ENCODE results near the gene UCK1. TPM values are rescaled to one million over a fixed set of nuclear protein-coding genes. Genes with fewer than 3 reads are reported as not detected.

Gene UCK1
- total RNA-seq, 1 donor from 2014 or later: 19.8 TPM

- DNase-seq (ENCODE audit: low read depth): no peak
- Histone ChIP-seq H3K4me3 (ENCODE audit: low read depth, low read length) (no peak overlapping the region), H3K36me3 (ENCODE audit: control insufficient read depth, insufficient read depth, low read length) (peaks cover 8% of the 10 kb centered on the region), H3K27me3 (ENCODE audit: control insufficient read depth, insufficient read depth, low read length) (no peaks in the 10 kb centered on the region)
- TF ChIP-seq CTCF (IDR thresholded peaks at IDR 0.05; ENCODE audit: insufficient read depth, low read length, poor library complexity, severe bottlenecking): no peak
These were observed 5.2 kb downstream of the UCK1 start for GRCh38 chr9:131525643-131526565.

GRCh38 chr9:131524665-131525315, 6.3 kb downstream of the UCK1 start:
- no peak for TF ChIP-seq CTCF (IDR thresholded peaks at IDR 0.05; ENCODE audit: insufficient read depth, low read length, poor library complexity, severe bottlenecking)
- Histone ChIP-seq H3K4me3 (ENCODE audit: low read depth, low read length) (no peak overlapping the region), H3K36me3 (ENCODE audit: control insufficient read depth, insufficient read depth, low read length) (peaks cover 10% of the 10 kb centered on the region), H3K27me3 (ENCODE audit: control insufficient read depth, insufficient read depth, low read length) (no peaks in the 10 kb centered on the region)
- DNase-seq (ENCODE audit: low read depth): no peak

- peaks cover 8% of the 10 kb centered on the region for H3K36me3 ChIP-seq (ENCODE audit: control insufficient read depth, insufficient read depth, low read length)
These were observed 7.3 kb downstream of the UCK1 start for GRCh38 chr9:131523451-131524435.

GRCh38 chr9:131523086-131523388, 8.0 kb downstream of the UCK1 start:
- peaks cover 8% of the 10 kb centered on the region for H3K36me3 ChIP-seq (ENCODE audit: control insufficient read depth, insufficient read depth, low read length)
- DNase-seq (ENCODE audit: low read depth): no peak
- no peak for TF ChIP-seq CTCF (IDR thresholded peaks at IDR 0.05; ENCODE audit: insufficient read depth, low read length, poor library complexity, severe bottlenecking)
- H3K27me3 ChIP-seq (ENCODE audit: control insufficient read depth, insufficient read depth, low read length): no peaks in the 10 kb centered on the region
- no peak overlapping the region for H3K4me3 ChIP-seq (ENCODE audit: low read depth, low read length)

More at GRCh38 chr9:131523451-131524435, 7.3 kb downstream of the UCK1 start:
- no peak for TF ChIP-seq CTCF (IDR thresholded peaks at IDR 0.05; ENCODE audit: insufficient read depth, low read length, poor library complexity, severe bottlenecking)
- no peaks in the 10 kb centered on the region for H3K27me3 ChIP-seq (ENCODE audit: control insufficient read depth, insufficient read depth, low read length)
- DNase-seq (ENCODE audit: low read depth): no peak
- H3K4me3 ChIP-seq (ENCODE audit: low read depth, low read length): no peak overlapping the region

- Histone ChIP-seq H3K36me3 (ENCODE audit: control insufficient read depth, insufficient read depth, low read length) (peaks cover 9% of the 10 kb centered on the region), H3K4me3 (ENCODE audit: low read depth, low read length) (no peak overlapping the region), H3K27me3 (ENCODE audit: control insufficient read depth, insufficient read depth, low read length) (no peaks in the 10 kb centered on the region)
- DNase-seq (ENCODE audit: low read depth): no peak
- no peak for TF ChIP-seq CTCF (IDR thresholded peaks at IDR 0.05; ENCODE audit: insufficient read depth, low read length, poor library complexity, severe bottlenecking)
These were observed 8.6 kb downstream of the UCK1 start for GRCh38 chr9:131522257-131523085.

Data from kidney epithelial cell (primary cell).